ENCODE measurements around the gene USP10.

- TF ChIP-seq CTCF (conservative IDR thresholded peaks at IDR 0.05; ENCODE audit: low read length) (no peak), EZH2phosphoT487 (IDR thresholded peaks at IDR 0.05; ENCODE audit: borderline replicate concordance, low read depth, low read length) (no peak)
Observed at GRCh38 chr16:84685210-84685609, 14.6 kb upstream of the USP10 start.

Measured in OCI-LY7 (cell line).